Testis (tissue), 2 donors: Measurements from ENCODE around the gene CD48.

Experiments
- CTCF ChIP-seq, 3 experiments: fragments of 450-650 bp in 2 of 3; fragments of 200-600 bp in 1 of 3; sonication (generic) in 1 of 3; IDR thresholded peaks; one replicate each; pipeline ENCODE4 v1.5.1; 2016 to 2019; ENCODE audit warnings: antibody characterized with exemption in 3 of 3, mild to moderate bottlenecking in 2 of 3, moderate library complexity in 1 of 3
- POLR2A ChIP-seq: fragments of 450-650 bp; IDR thresholded peaks from one replicate; pipeline ENCODE4 v1.6.1; 2017; ENCODE audit warnings: antibody characterized with exemption, mild to moderate bottlenecking, moderate library complexity

- TF ChIP-seq CTCF (IDR thresholded peaks at IDR 0.05) (no peak), POLR2A (no peak)
Observed at GRCh38 chr1:160631983-160632625, 79.5 kb downstream of the CD48 start.
